HepG2 (cell line): ENCODE measurements around the gene MPPE1. TPM values are rescaled to one million over a fixed set of nuclear protein-coding genes. Genes with fewer than 3 reads are reported as not detected.

ENCODE experiments used
- CHCHD3 ChIP-seq: sonication (generic); formaldehyde crosslinking; IDR thresholded peaks from 2 replicates; pipeline ENCODE4 v1.8.0; 2022; ENCODE audit warnings: mild to moderate bottlenecking, missing genetic modification reagents, moderate library complexity
- FOXA1 ChIP-seq, 2 experiments: fragments of 450-650 bp in 1 of 2; sonication (generic) in 1 of 2; formaldehyde crosslinking in 1 of 2; IDR thresholded peaks; 2 replicates each; pipeline versions ENCODE4 v1.4.0 to v1.6.1; 2016 to 2020; ENCODE audit warnings: missing genetic modification reagents in 1 of 2
- FOXJ3 ChIP-seq: sonication (generic); formaldehyde crosslinking; IDR thresholded peaks from 2 replicates; pipeline ENCODE4 v1.4.0; 2020; ENCODE audit warnings: missing genetic modification reagents, mild to moderate bottlenecking, borderline replicate concordance
- FOXK1 ChIP-seq: sonication (generic); formaldehyde crosslinking; IDR thresholded peaks from 2 replicates; pipeline ENCODE4 v1.4.0; 2020; ENCODE audit warnings: low read depth, missing genetic modification reagents, borderline replicate concordance
- MTF2 ChIP-seq: sonication (generic); formaldehyde crosslinking; IDR thresholded peaks from 2 replicates; pipeline ENCODE4 v1.5.0; 2020; ENCODE audit warnings: missing genetic modification reagents, borderline replicate concordance
- NCOA1 ChIP-seq: sonication (generic); formaldehyde crosslinking; IDR thresholded peaks from 2 replicates; pipeline ENCODE4 v1.9.0; 2021; ENCODE audit warnings: missing genetic modification reagents
- PATZ1 ChIP-seq: sonication (generic); formaldehyde crosslinking; IDR thresholded peaks from 2 replicates; pipeline ENCODE4 v1.4.0; 2020; ENCODE audit warnings: missing genetic modification reagents
- RORA ChIP-seq: sonication (generic); formaldehyde crosslinking; IDR thresholded peaks from 2 replicates; pipeline ENCODE4 v1.5.0; 2020; ENCODE audit warnings: mild to moderate bottlenecking, missing genetic modification reagents, moderate library complexity
- SMARCC2 ChIP-seq: fragments of 450-650 bp; IDR thresholded peaks from 2 replicates; pipeline ENCODE4 v1.6.1; 2017; ENCODE audit warnings: antibody characterized with exemption, mild to moderate bottlenecking
- SNRNP70 ChIP-seq: fragments of 200-400 bp; formaldehyde crosslinking; IDR thresholded peaks from 2 replicates; pipeline ENCODE4 v1.6.1; 2017; ENCODE audit warnings: mild to moderate bottlenecking, low read depth, low read length, moderate library complexity
- SOX13 ChIP-seq, 3 experiments: fragments of 450-650 bp in 1 of 3; sonication (generic) in 1 of 3; formaldehyde crosslinking in 1 of 3; IDR thresholded peaks in 2 of 3; conservative IDR thresholded peaks in 1 of 3; 2 replicates each; pipeline versions ENCODE4 v1.5.0 to v1.6.1; 2016 to 2020; ENCODE audit warnings: antibody characterized with exemption in 1 of 3, mild to moderate bottlenecking in 1 of 3, missing compliant biosample characterization in 1 of 3, missing genetic modification reagents in 1 of 3, moderate library complexity in 1 of 3
- SOX5 ChIP-seq: IDR thresholded peaks from 2 replicates; pipeline ENCODE4 v1.6.1; 2016; ENCODE audit warnings: borderline replicate concordance
- TERF1 ChIP-seq: sonication (generic); formaldehyde crosslinking; IDR thresholded peaks from 2 replicates; pipeline ENCODE4 v1.8.0; 2022; ENCODE audit warnings: mild to moderate bottlenecking, missing genetic modification reagents, moderate library complexity
- XRCC5 ChIP-seq: fragments of 200-400 bp; formaldehyde crosslinking; optimal IDR thresholded peaks from 2 replicates; pipeline ENCODE3; 2017; ENCODE audit warnings: mild to moderate bottlenecking, low read length
- YEATS2 ChIP-seq: sonication (generic); formaldehyde crosslinking; IDR thresholded peaks from 2 replicates; pipeline ENCODE4 v1.4.0; 2020; ENCODE audit warnings: missing genetic modification reagents, borderline replicate concordance
- ZGPAT ChIP-seq: IDR thresholded peaks from 2 replicates; pipeline ENCODE4 v1.6.1; 2016; ENCODE audit warnings: mild to moderate bottlenecking
- ZMAT3 ChIP-seq: sonication (generic); formaldehyde crosslinking; conservative IDR thresholded peaks from 2 replicates; pipeline ENCODE4 v1.7.0; 2021; ENCODE audit warnings: missing genetic modification reagents
- ZNF556 ChIP-seq: sonication (generic); formaldehyde crosslinking; IDR thresholded peaks from 2 replicates; pipeline ENCODE4 v1.4.0; 2020; ENCODE audit warnings: mild to moderate bottlenecking, missing genetic modification reagents, borderline replicate concordance
- ZNF570 ChIP-seq: sonication (generic); formaldehyde crosslinking; IDR thresholded peaks from 2 replicates; pipeline ENCODE4 v1.4.0; 2020; ENCODE audit warnings: mild to moderate bottlenecking, missing genetic modification reagents, borderline replicate concordance
- polyA plus RNA-seq, 8 experiments: library from polyadenylated mRNA; depleted of rRNA in 3 of 8; stranded (reverse) in 7 of 8; unstranded in 1 of 8; fragments of >200 nt; fragmentation: Illumina TruSeq in 4 of 8; extraction: Trizol in 4 of 8; gene quantifications; 2 replicates each; pipeline versions ENCODE4 v1.2.1 to v1.2.3, GENCODE V29; 2011 to 2016; ENCODE audit warnings: low read depth in 4 of 8, missing spikeins in 1 of 8, mixed read lengths in 1 of 8; ENCODE audit not compliant: insufficient read depth in 1 of 8
- total RNA-seq, 5 experiments: library from RNA; depleted of rRNA; stranded (reverse); fragments of >200 nt; fragmentation: Illumina TruSeq; extraction: Trizol; gene quantifications; 2 replicates each; pipeline ENCODE4 v1.2.3, GENCODE V29; 2016; ENCODE audit warnings: low read depth in 1 of 5
- TF ChIP-seq, protein P1 (sequence below): sonication (generic); formaldehyde crosslinking; IDR thresholded peaks from 2 replicates; pipeline ENCODE4 v1.4.0; 2020; ENCODE audit warnings: missing genetic modification reagents

Gene MPPE1
- total and polyA plus RNA-seq, 2 of the 13 experiments (the other 11 are each of a cell fraction or from before 2014, with no cell fraction given), result 9.6 to 11.9 TPM

GRCh38 chr18:11857177-11857887 is 50.8 kb downstream of the MPPE1 start (continued):
- peak; percentile 35 for TF ChIP-seq PATZ1 (CRISPR knock-in tag)
- no peak for TF ChIP-seq FOXJ3
- no peak for TF ChIP-seq MTF2 (CRISPR knock-in tag)
- no peak for TF ChIP-seq CHCHD3 (CRISPR knock-in tag)
- TF ChIP-seq FOXA1 (IDR thresholded peaks at IDR 0.05), result no peak
- 0 out of 2 replicates have a peak, but pooled peaks have one; percentile 4 for TF ChIP-seq FOXA1 (CRISPR knock-in tag; IDR thresholded peaks at IDR 0.05)
- no peak for TF ChIP-seq TERF1
- peak; percentile 50; the same call in 1 of the 2 replicates for TF ChIP-seq SOX5 (CRISPR knock-in tag)
- TF ChIP-seq YEATS2 (CRISPR knock-in tag), result no peak
- no peak for TF ChIP-seq ZNF570
- TF ChIP-seq NCOA1 (CRISPR knock-in tag), result no peak
- TF ChIP-seq FOXK1, result 0 out of 2 replicates have a peak, but pooled peaks have one; percentile 31
- no peak for TF ChIP-seq SNRNP70
- TF ChIP-seq ZNF556, result no peak
- no peak for TF ChIP-seq RORA (CRISPR knock-in tag)
- TF ChIP-seq, protein P1, sequence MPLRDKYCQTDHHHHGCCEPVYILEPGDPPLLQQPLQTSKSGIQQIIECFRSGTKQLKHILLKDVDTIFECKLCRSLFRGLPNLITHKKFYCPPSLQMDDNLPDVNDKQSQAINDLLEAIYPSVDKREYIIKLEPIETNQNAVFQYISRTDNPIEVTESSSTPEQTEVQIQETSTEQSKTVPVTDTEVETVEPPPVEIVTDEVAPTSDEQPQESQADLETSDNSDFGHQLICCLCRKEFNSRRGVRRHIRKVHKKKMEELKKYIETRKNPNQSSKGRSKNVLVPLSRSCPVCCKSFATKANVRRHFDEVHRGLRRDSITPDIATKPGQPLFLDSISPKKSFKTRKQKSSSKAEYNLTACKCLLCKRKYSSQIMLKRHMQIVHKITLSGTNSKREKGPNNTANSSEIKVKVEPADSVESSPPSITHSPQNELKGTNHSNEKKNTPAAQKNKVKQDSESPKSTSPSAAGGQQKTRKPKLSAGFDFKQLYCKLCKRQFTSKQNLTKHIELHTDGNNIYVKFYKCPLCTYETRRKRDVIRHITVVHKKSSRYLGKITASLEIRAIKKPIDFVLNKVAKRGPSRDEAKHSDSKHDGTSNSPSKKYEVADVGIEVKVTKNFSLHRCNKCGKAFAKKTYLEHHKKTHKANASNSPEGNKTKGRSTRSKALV (CRISPR knock-in tag), result no peak
- no peak for TF ChIP-seq SOX13 (IDR thresholded peaks at IDR 0.05)
- TF ChIP-seq SOX13 (CRISPR knock-in tag; conservative IDR thresholded peaks at IDR 0.05 in 1 of 2, IDR thresholded peaks at IDR 0.05 in 1 of 2), result peak in 1 of 2 experiments; percentile 58; a peak in 1 of 4 replicates
- TF ChIP-seq ZGPAT (CRISPR knock-in tag), result peak; percentile 42
- TF ChIP-seq ZMAT3 (CRISPR knock-in tag), result no peak
- peak; percentile 67 for TF ChIP-seq XRCC5
- TF ChIP-seq SMARCC2, result no peak
